GM19395 (cell line): ENCODE results near the gene TLE4.
"Not testable (repeated sequence)": the region's sequence is repeated elsewhere in the genome, so short reads cannot be mapped to it uniquely, and the experiment has no call there.

Experiments
- ATAC-seq: cut with Tn5 transposase; IDR thresholded peaks from one replicate; pipeline ENCODE4 v1.9.1; 2021; ENCODE audit warnings: mild to moderate bottlenecking, moderate library complexity; ENCODE audit not compliant: unreplicated experiment

TLE4 gene

DNA sequence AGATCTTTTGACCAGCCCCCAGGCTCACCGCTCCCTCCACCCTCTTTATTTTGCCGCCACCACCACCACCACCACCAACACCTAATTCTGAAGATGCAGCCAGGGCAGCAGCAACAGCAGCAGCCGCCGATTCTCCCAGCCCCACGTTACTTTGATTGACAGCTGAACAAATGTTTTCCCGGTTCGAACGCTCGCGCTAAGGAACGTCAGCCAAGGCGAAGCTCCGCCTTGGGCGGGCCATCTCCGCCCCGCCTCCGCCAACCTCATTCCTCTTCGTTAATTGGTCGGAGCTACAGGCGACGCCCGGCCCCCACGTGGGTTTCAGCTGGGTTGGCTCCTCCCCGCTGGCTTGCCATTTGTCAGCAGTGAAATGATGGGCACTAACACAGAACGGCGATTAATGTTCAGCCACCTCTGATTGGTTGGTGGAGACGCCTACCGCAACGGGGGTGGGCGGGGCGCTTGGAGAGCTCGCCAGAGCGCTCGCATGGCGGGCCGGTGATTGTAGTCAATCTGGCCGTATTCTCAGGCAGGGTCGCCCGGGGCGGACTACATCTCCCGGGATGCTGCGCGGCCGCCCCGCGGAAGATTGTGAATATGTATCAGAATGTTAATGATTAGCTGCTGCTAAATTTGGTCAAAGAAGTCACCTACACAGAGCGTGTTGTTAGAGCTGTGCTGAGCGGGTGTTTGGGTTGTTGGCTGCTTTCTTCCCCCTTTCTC lies at the start of gene TLE4:
Gene TLE4, plus strand, starts transcription at position 657 of the 723 bp plus-strand sequence. CDS start 826 bp downstream, outside the sequence.
- peak; percentile 83 for ATAC-seq

DNA sequence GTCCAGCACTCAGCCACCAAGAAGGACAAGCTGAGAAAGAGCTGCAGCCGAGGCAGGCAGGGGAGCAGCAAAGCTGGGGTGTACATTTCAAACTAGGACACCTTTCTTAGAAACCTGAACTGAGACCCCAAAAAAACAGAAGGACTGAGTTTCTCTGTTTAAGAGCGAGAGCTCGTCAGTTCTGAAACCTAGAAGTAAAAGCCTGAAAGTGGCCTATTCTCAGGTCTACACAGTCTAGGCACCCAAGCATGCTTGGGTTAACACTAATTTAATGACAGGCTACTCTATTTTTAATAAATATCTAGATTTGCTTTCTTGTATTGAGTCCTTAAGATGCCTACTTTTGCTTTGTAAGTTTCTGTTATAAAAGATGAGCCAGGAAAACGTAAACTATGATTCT lies 49.0 kb upstream of the TLE4 start:
- no peak for ATAC-seq

DNA sequence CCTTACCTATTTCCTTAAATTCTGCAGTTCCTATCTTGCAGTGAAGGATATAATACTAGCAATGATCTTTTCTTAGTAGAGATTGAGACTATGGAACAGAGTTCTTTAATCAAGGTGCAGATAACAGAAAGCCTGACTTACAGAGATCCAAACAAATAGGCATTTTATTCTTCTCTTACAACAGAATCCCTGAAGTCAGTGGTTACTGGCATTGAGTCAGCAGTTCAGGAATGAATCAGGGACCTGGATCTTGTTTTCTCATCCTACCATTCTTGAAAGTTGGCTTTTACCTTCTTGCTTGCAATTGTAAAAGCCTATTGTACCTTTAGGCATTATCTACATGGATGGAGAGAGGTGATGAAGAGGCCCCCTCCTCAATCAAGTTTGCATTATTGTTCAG lies 47.5 kb upstream of the TLE4 start:
- ATAC-seq: no peak

DNA sequence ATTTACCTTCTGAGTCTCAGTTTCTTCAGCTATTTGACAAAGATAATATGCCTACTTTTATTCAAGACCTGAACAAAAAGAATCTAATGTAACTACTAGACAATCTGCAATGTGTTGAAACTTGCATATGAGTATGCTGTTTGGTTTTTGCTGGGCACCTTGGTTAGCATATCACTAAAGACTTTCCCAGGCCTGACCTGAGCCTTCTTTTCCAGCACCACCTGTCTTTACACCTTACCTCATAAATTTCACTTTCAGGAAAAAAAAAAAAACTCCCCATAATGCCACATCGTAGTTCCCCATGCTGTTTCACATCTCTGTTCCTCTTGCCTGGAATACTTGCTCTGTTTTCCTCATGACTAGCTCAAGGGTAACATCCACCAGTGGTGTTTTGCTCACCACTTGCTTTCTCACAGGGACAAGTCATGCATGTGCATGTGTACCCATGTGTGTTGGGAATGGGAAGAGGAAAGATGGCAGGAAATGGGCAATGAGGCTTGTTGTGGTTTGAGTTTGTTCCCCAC lies 45.6 kb upstream of the TLE4 start:
- no peak for ATAC-seq

DNA sequence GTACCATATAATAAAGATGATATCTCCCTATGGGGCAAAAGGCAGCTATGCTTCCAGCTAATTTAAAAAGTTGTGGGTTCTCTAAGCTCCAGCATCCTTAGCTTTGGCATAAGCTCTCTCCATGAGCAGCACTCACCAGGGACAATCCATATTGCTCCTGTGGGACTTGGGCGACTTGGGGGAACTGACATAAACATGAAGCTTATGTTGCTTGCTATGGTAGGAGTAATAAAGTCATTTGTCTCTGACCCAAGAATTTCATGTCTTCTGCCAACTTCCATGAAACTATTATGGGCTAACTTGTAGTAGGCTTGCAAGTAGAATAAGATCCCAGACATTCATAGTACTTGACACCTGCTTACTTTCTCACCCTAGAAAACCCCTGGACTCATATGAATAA lies 36.2 kb upstream of the TLE4 start:
- ATAC-seq: no peak

DNA sequence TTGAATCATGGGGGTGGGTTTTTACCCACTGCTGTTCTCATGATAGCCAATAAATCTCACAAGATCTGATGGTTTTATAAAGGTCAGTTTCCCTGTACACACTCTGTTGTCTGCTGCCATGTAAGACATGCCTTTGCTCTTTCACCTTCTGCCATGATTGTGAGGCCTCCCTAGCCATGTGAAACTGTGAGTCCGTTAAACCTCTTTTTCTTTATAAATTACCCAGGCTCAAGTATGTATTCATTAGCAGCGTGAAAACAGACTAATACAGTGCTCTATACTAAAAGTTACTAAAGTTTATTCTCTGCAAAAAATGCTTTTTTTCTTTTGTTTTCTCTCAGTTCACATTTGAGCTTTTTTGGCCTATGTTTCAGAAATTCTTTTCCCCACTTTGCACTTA lies 33.9 kb upstream of the TLE4 start:
- ATAC-seq: no peak

DNA sequence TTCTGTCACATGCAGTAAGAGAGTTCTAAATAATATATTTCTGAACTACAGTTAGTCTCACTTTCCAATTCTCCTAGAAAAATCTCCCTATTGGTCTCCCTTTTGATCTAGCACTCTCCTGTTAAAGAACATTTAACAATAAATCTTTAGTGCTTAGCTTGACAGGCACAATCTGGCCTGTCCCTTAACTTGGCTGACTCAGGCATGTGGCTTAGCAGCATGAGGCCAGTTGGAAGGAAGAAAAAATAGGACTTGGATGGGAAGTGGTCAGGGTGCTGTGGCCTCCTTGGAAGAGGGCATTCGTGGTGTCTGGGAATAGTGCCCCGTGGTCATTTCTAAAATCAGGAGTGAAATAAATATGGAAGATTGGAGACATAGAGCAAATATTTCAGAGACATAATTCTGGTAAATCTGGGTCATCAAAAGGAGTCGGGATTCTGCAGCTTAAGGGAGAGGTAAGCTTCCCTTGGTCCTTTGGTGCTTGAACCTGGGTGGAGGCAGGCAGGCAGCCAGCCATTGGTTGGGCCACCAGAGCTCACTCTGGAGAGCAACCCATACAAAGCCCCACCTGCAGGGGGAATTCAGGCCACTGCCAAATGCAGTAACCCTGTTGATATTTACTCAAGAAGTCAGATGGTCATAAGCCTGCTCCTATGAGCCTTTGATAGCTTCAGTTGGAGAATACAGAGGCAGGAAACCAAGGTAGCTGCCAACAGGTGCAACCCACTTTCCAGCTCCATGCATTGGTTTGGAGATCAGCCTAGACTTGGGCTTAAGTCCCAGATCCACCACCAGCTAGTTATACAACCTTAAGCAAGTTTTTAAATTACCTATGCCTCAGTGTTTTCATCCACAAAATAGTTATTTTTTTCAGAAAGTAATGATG lies 28.8 kb upstream of the TLE4 start:
- no peak for ATAC-seq

DNA sequence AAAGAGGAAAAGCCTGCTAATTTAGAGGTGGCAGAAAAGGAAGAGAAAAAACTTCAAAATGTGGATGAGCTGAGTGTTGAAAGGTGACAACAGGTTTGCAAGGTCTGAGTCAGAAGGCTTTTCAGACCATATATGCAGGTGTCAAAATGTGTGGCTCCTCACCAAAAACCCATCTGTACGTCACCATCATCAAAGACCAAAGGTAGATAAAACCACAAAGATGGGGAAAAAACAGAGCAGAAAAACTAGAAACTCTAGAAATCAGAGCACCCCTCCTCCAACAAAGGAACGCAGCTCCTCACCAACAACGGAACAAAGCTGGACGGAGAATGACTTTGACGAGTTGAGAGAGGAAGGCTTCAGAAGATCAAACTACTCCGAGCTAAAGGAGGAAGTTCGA lies 27.4 kb upstream of the TLE4 start:
- not testable (repeated sequence) for ATAC-seq

DNA sequence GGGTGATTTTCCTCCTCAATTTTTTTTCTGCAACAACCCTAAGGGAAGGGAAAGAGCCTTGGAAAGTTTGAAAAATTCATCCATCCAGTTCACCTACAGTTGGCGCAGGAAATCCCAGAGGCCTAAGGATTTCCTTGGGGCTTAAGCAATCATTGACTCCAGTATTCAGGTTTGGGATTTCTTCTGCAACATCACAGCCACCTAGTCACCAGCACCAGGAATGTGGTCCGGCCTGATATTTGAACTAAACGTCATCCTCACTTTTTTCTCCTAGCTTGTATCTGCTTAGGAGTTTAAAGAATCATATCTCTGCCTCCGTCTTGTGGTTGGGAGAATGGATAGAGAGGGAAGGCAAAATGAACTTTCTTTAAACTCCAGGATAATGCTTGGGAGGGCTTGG lies 20.2 kb upstream of the TLE4 start:
- no peak for ATAC-seq

DNA sequence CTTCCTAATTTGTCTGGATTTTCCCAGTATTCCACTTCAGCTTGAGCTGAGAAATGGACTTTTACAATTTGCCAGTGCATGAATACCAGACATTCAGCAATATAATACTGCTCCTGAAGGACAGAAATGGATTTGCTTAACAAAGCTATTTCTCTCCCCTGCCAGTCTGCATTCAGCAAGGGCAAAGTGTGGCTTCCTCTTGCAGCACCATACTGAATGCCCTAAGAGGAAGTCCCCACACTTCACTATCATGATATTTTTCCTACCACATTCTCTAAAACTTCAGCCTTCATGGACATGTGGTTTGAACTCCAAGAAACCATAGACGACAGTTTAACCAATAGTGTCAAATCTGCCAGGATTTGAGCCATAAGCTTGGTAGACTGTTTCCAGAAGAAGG lies 19.8 kb upstream of the TLE4 start:
- no peak for ATAC-seq

DNA sequence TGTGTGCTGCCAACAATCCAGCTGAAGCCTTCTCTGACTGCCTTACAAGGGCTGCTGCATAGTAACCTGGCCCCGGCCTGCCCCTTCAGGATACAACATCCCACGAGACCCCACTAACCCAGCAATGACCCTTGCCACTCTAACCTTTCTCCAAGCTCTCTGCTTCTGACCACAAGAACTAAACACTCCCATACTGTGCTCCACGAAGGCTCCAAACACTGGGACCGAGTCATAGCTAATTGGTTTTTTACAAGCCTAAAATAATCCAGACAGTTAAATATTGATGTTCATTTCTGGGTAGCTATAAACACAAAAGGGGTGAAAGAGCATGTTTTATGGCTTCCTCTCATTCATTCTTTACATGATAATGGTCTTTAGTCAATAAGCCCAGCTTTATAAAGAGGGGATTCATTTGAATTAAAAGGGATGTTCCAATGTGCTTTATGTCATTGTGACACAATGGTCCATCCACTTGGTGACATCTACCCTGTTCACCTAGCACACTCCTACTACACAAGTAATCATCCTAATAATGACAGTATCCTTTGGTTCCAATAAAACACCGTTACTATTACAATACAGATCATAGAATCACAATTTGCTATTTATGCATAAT lies 16.2 kb upstream of the TLE4 start:
- no peak for ATAC-seq

DNA sequence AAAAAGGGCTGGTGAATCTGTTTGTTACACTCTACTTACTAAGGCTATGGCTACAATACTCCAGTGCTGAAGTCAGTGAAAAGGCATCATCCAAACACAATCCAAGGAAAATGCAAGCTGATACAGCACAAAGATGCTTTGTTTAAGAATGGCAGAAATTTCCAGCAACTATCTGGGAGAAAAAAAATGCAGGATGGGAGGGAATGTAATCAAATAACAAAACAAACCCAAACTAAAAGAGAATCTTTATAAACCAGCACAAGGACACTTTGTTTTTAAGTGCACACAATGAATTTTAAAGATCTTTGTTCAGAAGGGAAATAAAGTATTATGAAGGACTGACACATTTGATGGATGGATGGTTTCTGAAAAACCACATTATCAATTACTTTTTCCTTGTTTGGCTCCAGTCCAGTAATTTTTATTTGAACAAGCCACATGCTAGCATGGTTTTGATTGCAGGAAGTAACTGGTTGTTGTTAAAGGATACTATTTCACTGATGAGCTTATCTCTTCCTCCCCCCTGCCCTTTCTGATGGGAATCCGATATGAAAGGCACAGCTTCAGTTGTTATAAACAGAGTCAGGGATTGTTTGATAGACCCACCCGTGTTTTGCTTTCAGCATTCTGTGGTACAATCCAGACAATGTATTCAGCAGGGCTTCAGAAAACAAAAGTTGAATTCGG lies 12.1 kb upstream of the TLE4 start:
- ATAC-seq: no peak

DNA sequence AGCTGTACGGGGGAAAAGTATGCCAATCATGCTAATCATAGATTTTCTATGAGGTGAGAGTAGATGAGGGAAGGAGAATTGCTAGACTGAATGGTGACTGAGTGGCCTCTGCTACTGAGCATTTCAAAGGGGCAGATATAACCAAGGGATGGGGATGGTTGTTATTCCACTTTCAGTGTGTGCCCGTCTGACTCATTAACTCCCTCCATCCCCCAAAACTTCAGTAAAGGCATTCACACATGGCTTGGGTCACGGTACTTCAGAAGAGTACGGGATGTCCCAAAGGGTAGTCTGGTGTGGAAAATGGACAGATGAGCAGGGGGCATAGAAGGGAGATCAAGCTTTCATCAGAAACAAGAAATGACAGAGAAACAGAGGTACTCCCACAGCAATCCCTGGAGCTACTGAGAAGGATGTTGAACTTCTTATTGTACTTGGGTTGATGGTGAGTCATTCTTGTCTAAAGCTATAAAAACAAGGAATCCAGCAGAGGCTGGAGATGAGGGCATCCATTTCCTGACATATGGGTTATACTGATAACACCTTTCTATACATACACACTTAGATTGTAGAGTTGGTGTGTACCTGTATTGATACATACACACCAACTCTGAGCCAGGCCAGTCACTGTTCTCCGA lies 8.9 kb upstream of the TLE4 start:
- ATAC-seq: no peak

DNA sequence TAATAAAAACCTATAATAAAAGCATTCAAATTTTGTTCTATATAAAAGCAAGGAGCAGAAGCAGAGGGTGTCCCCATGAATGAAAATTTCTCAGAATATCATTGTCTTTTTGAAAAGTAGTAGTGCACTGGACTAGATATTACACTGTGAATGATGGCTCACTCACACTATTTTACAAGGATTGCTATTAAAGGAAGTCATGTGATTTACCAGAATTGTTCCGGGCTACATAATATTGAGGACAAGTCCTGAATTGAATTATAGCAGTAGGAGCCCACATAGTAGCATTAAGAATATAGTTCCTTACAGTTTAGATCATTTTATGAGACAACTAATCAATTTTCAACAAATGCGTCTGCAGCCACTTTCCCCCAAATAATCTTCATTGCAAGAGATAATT lies 7.7 kb upstream of the TLE4 start:
- ATAC-seq: no peak

DNA sequence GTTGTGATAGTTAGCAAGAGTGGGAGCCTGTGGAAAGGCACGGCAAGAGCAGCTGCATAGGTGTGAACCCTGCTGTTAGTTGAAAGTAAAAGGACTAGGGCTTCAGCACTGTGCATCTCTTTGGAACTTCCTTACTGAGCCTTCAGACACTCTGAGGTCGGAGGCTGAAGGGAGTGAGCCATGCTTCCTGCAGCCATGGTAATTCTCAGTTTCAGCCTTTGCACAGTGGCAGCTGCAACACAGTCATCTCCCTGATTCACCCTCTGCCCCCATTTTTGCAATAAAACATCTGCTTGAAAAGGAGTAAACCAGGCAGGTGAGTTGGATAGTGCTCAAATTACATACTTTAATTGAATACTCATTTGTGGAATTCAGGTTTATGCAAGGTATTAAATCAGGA lies 6.5 kb upstream of the TLE4 start:
- ATAC-seq: peak; percentile 92

DNA sequence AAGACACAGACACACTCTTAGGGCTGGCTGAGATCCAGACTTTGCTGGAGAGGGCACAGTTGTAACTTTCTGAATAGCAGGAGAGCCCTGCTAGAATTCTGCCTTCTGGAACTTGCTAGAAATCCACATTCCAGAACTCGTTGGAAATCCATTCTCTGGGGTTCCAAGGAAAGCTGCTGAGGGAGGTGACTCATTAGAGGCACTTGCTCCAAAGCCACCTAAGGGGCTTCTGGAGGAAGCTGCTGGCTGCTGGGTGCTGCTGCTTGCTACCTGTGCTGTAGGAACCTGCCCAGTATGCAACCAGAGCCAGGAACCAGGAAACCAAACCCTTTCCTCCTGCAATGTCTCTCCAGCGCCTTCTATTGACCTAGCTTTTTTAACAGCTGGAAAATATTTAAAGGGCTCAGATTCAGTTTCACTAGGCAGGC lies 4.1 kb upstream of the TLE4 start:
- ATAC-seq: no peak

DNA sequence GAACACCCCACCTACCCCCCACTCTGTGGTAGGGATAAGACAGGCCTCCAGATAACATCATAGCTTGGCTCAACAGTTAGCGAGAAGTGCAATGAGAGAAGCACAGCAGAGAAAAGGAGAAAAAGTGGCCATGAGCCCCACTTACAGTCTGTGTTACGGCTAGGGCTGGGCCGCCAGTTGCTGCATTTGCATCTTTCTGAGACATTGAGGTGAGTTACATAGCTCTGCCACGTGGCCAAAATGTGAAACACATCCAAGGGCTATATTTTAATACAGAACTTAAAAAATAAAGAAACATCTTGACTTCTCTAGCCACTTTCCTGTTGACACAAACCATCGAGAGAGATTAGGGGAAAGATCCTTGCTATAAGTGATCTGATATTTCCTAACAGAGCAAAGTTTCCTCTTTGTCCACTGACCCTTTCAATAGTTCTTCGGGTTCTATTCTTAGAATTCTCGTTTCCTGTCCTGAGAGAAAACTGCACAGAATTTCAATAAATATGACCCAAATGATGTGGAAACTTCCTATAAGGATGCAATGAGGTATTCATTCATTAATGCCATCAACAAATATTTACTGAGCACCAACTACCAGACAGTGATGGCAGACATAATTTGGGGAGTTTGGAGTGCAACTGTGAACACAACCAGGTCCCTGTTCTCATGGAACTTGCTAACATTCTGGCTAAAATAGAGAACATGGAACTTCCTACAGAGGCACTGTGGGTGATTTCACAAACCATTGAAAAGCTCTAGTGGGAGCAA lies 3.2 kb upstream of the TLE4 start:
- ATAC-seq: no peak

DNA sequence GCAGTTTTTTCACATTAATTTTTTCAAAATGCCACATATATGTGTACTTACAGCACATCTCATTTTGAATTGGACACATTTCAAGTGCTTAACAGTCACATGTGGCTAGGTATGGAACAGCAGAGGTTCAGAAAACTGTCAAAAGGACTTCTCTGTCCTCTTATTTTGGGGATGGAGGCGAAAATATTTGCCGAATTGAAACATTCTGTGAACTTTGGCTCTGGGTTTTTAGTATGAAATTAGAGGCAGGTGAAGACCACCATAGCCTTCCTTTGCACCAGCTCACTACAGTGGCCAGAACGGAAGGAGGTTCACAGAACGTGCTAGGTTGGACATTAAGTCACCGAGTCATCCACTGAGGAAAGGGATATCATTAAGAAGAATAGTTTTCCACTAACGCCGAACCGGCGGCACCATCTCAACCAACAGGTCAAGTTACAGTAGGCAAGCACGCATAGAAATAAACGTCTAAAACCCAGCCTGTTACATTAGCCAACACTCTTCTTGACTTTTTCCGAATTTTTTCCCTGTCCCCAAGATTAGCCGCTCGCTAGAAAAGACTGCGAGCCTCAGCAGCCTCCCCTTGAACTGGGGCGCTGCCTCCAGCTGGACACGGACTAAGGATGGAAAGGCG lies 1.8 kb upstream of the TLE4 start:
- no peak for ATAC-seq
